HepG2 (cell line): ENCODE measurements around the gene CNOT2. TPM values are rescaled to one million over a fixed set of nuclear protein-coding genes. Genes with fewer than 3 reads are reported as not detected.

ENCODE experiments used
- ATAC-seq: fragments of 200-7000 bp; cut with Tn5 transposase; 3 replicates; pipeline ENCODE4 v1.9.1; 2020; ENCODE audit warnings: mild to moderate bottlenecking, moderate library complexity
- BruUV-seq: library from RNA; stranded (reverse); fragments of 400-500 nt; replicated peaks from 2 replicates; lab custom pipeline; 2021; lab: Mats Ljungman, UMichigan
- CTCF ChIA-PET: fragments of 300-600 bp; formaldehyde crosslinking; extraction: SDS; loops from one replicate; lab custom pipeline; 2021; ENCODE audit warnings: low total read pairs, inconsistent platforms, low intra/inter-chr PET ratio; lab: Yijun Ruan, JAX
- POLR2A ChIA-PET: fragments of 350-600 bp; sonication (Branson Sonifier 250); formaldehyde crosslinking; loops from one replicate; lab custom pipeline; 2020; ENCODE audit warnings: antibody characterized with exemption, inconsistent platforms; lab: Yijun Ruan, JAX
- DNase-seq: peaks from one replicate; pipeline ENCODE4 v3.0.0-alpha.2; 2015; ENCODE audit warnings: low spot score
- FAIRE-seq: peaks from 3 replicates; lab custom pipeline; 2011; peaks lifted over from hg19 to GRCh38; lab: Jason Lieb, UNC
- H2AFZ ChIP-seq: one replicate; pipeline ENCODE4 v1.6.1; 2011; ENCODE audit warnings: low read length, inconsistent platforms
- H3K27ac ChIP-seq: fragments of 300-600 bp; 3 replicates; pipeline ENCODE4 v1.8.0; 2011; ENCODE audit warnings: mixed run types, mild to moderate bottlenecking, mixed read lengths, low read length, inconsistent platforms; ENCODE audit not compliant: insufficient read depth; ENCODE audit errors: extremely low read length
- H3K27me3 ChIP-seq, 2 experiments: fragments of 200-600 bp in 1 of 2; 2 replicates in 1 of 2; 3 replicates in 1 of 2; pipeline versions ENCODE4 v1.6.0 to v1.8.0; 2011; ENCODE audit warnings: low read length in 2 of 2, mild to moderate bottlenecking in 2 of 2, moderate library complexity in 2 of 2, inconsistent platforms in 1 of 2; ENCODE audit not compliant: insufficient read depth in 2 of 2, control insufficient read depth in 1 of 2
- H3K36me3 ChIP-seq, 2 experiments: fragments of 200-600 bp in 1 of 2; replicated peaks in 1 of 2; 2 replicates in 1 of 2; 3 replicates in 1 of 2; pipeline versions ENCODE4 v1.5.1 to v1.8.0; 2011; ENCODE audit warnings: low read length in 2 of 2, inconsistent platforms in 1 of 2; ENCODE audit not compliant: insufficient read depth in 2 of 2, control insufficient read depth in 1 of 2
- H3K4me1 ChIP-seq: 2 replicates; pipeline ENCODE4 v1.5.1; 2012; ENCODE audit warnings: low read length, inconsistent platforms; ENCODE audit not compliant: insufficient read depth
- H3K4me2 ChIP-seq: 2 replicates; pipeline ENCODE4 v1.6.0; 2011; ENCODE audit warnings: low read depth, low read length, inconsistent platforms
- H3K4me3 ChIP-seq, 3 experiments: fragments of 200-600 bp in 1 of 3; sonication (generic), shearing (Covaris generic) in 1 of 3; replicated peaks in 1 of 3; 2 replicates each; pipeline ENCODE4 v1.5.1; 2011 to 2016; ENCODE audit warnings: low read length in 3 of 3, inconsistent platforms in 2 of 3, low read depth in 2 of 3, mild to moderate bottlenecking in 2 of 3, control low read depth in 1 of 3, mixed read lengths in 1 of 3; ENCODE audit not compliant: insufficient read depth in 1 of 3
- H3K79me2 ChIP-seq: one replicate; pipeline ENCODE4 v1.6.1; 2011; ENCODE audit warnings: low read length, inconsistent platforms; ENCODE audit not compliant: insufficient read depth
- H3K9ac ChIP-seq: 2 replicates; pipeline ENCODE4 v1.6.0; 2011; ENCODE audit warnings: mild to moderate bottlenecking, low read depth, low read length, inconsistent platforms; ENCODE audit not compliant: insufficient read depth
- H3K9me3 ChIP-seq: 2 replicates; pipeline ENCODE4 v1.5.1; 2012; ENCODE audit warnings: mild to moderate bottlenecking, low read length
- H4K20me1 ChIP-seq: 2 replicates; pipeline ENCODE4 v1.6.0; 2011; ENCODE audit warnings: inconsistent platforms, mild to moderate bottlenecking, low read length, moderate library complexity; ENCODE audit not compliant: insufficient read depth
- BRCA1 ChIP-seq: sonication (generic); formaldehyde crosslinking; IDR thresholded peaks from 2 replicates; pipeline ENCODE4 v1.4.0; 2020; ENCODE audit warnings: missing genetic modification reagents
- FOSL2 ChIP-seq: sonication (generic); formaldehyde crosslinking; IDR thresholded peaks from 2 replicates; pipeline ENCODE4 v1.4.0; 2020; ENCODE audit warnings: missing genetic modification reagents
- KDM3A ChIP-seq: IDR thresholded peaks from 2 replicates; pipeline ENCODE4 v1.6.1; 2018; ENCODE audit warnings: low read depth, missing compliant biosample characterization
- KMT2A ChIP-seq: sonication (generic); formaldehyde crosslinking; IDR thresholded peaks from 2 replicates; pipeline ENCODE4 v1.4.0; 2020; ENCODE audit warnings: missing genetic modification reagents
- MATR3 ChIP-seq: sonication (generic); formaldehyde crosslinking; IDR thresholded peaks from 2 replicates; pipeline ENCODE4 v1.4.0; 2020; ENCODE audit warnings: missing genetic modification reagents
- RXRB ChIP-seq: IDR thresholded peaks from 2 replicates; pipeline ENCODE4 v1.6.1; 2016; ENCODE audit warnings: borderline replicate concordance, missing genetic modification reagents, missing compliant biosample characterization
- SP1 ChIP-seq, 2 experiments: fragments of 450-650 bp in 1 of 2; sonication (generic) in 1 of 2; formaldehyde crosslinking in 1 of 2; IDR thresholded peaks; 2 replicates each; pipeline versions ENCODE4 v1.4.0 to v1.6.1; 2016 to 2020; ENCODE audit warnings: missing genetic modification reagents in 1 of 2
- ZNF496 ChIP-seq: sonication (generic); formaldehyde crosslinking; IDR thresholded peaks from 2 replicates; pipeline ENCODE4 v1.8.1; 2023; ENCODE audit warnings: mild to moderate bottlenecking, moderate library complexity, missing genetic modification reagents; ENCODE audit not compliant: insufficient replicate concordance
- ZNF543 ChIP-seq: sonication (generic); formaldehyde crosslinking; IDR thresholded peaks from 2 replicates; pipeline ENCODE4 v1.4.0; 2020; ENCODE audit warnings: mild to moderate bottlenecking, missing genetic modification reagents
- ZNF546 ChIP-seq: sonication (generic); formaldehyde crosslinking; conservative IDR thresholded peaks from 2 replicates; pipeline ENCODE4 v1.8.1; 2023; ENCODE audit warnings: mild to moderate bottlenecking, missing genetic modification reagents
- ZNF572 ChIP-seq: sonication (generic); formaldehyde crosslinking; IDR thresholded peaks from 2 replicates; pipeline ENCODE4 v1.5.1; 2020; ENCODE audit warnings: mild to moderate bottlenecking, missing genetic modification reagents
- ZNF678 ChIP-seq: sonication (generic); formaldehyde crosslinking; IDR thresholded peaks from 2 replicates; pipeline ENCODE4 v1.4.0; 2020; ENCODE audit warnings: mild to moderate bottlenecking, missing genetic modification reagents
- ZNF773 ChIP-seq: sonication (generic); formaldehyde crosslinking; IDR thresholded peaks from 2 replicates; pipeline ENCODE4 v1.4.0; 2020; ENCODE audit warnings: missing genetic modification reagents, borderline replicate concordance
- WGBS: methylation state at CpG from one replicate; pipeline ENCODE4 v1.1.6; 2017; ENCODE audit warnings: low lambda C conversion rate; 5-methylcytosine and 5-hydroxymethylcytosine counted together
- in situ Hi-C: cut with HindIII; loops from 2 replicates; pipeline ENCODE4 v1.10.0; 2017; ENCODE audit warnings: low pct_unique_long_range_greater_than_20kb; ENCODE audit not compliant: extremely low pct_ligation_motif_present
- intact Hi-C: fragments of 100-400 bp; cut with micrococcal nuclease; formaldehyde crosslinking; loops from one replicate; pipeline ENCODE4 v1.10.0; 2022; ENCODE audit not compliant: unreplicated experiment
- polyA plus RNA-seq, 8 experiments: library from polyadenylated mRNA; depleted of rRNA in 3 of 8; stranded (reverse) in 7 of 8; unstranded in 1 of 8; fragments of >200 nt; fragmentation: Illumina TruSeq in 4 of 8; extraction: Trizol in 4 of 8; gene quantifications; 2 replicates each; pipeline versions ENCODE4 v1.2.1 to v1.2.3, GENCODE V29; 2011 to 2016; ENCODE audit warnings: low read depth in 4 of 8, missing spikeins in 1 of 8, mixed read lengths in 1 of 8; ENCODE audit not compliant: insufficient read depth in 1 of 8
- total RNA-seq, 5 experiments: library from RNA; depleted of rRNA; stranded (reverse); fragments of >200 nt; fragmentation: Illumina TruSeq; extraction: Trizol; gene quantifications; 2 replicates each; pipeline ENCODE4 v1.2.3, GENCODE V29; 2016; ENCODE audit warnings: low read depth in 1 of 5
- TF ChIP-seq, protein P1 (sequence below): sonication (generic); formaldehyde crosslinking; IDR thresholded peaks from 2 replicates; pipeline ENCODE4 v1.4.0; 2020; ENCODE audit warnings: mild to moderate bottlenecking, missing genetic modification reagents, borderline replicate concordance
- TF ChIP-seq, protein P2 (sequence below): sonication (generic); formaldehyde crosslinking; IDR thresholded peaks from 2 replicates; pipeline ENCODE4 v1.9.0; 2021; ENCODE audit warnings: missing genetic modification reagents, mild to moderate bottlenecking, borderline replicate concordance
- TF ChIP-seq, protein P3 (sequence below): sonication (generic); formaldehyde crosslinking; IDR thresholded peaks from 2 replicates; pipeline ENCODE4 v1.4.0; 2020; ENCODE audit warnings: missing genetic modification reagents
- TF ChIP-seq, protein P4 (sequence below): sonication (generic); formaldehyde crosslinking; IDR thresholded peaks from 2 replicates; pipeline ENCODE4 v1.8.1; 2022; ENCODE audit warnings: low read depth, mild to moderate bottlenecking, missing genetic modification reagents
- TF ChIP-seq, protein P5 (sequence below): sonication (generic); formaldehyde crosslinking; IDR thresholded peaks from 2 replicates; pipeline ENCODE4 v1.5.0; 2020; ENCODE audit warnings: missing genetic modification reagents

Gene CNOT2
- total and polyA plus RNA-seq, 2 of the 13 experiments (the other 11 are each of a cell fraction or from before 2014, with no cell fraction given): 54.5 to 76.6 TPM

DNA sequence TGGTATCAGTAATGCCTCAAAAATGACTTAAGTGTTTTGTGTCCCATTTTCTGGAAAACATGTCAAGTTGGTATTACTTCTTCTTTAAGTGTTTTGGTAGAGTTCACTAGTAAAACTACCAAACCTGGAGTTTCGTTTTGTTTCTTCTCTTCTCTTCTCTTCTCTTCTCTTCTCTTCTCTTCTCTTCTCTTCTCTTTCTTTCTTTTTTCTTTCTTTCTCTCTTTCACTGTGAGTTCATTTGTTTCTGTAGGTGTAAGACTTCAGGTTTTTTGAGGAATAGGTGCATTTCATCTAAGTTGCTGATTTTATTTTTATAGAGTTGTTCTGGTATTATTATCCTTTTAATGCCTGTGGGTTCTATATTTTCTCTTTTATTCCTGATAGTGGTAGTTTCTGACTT is 21.9 kb downstream of the CNOT2 start:
- H3K9me3 ChIP-seq: no peaks in the 10 kb centered on the region
- no peak overlapping the region for H3K4me3 ChIP-seq
- no peak overlapping the region for H3K9ac ChIP-seq
- in situ Hi-C loops (no loop called here), intact Hi-C loops (no loop called here)
- H3K27me3 ChIP-seq: no peaks in the 10 kb centered on the region
- no peak overlapping the region for H3K4me2 ChIP-seq
- no TSS peak for BruUV-seq
- ChIA-PET CTCF (no interaction called here), POLR2A (no interaction called here)
- H3K36me3 ChIP-seq: no peaks in the 10 kb centered on the region
- no peak for DNase-seq
- no peak for FAIRE-seq
- no peak overlapping the region for H3K27ac ChIP-seq
- ATAC-seq: no peak
- H2AFZ ChIP-seq: no peak overlapping the region
- peaks cover 30% of the 10 kb centered on the region for H4K20me1 ChIP-seq
- 97% methylated on average over 1 of the region's 1 CpG for WGBS
- peaks cover 43% of the 10 kb centered on the region for H3K4me1 ChIP-seq
- peaks cover 96% of the 10 kb centered on the region for H3K79me2 ChIP-seq
- TF ChIP-seq SP1 (IDR thresholded peaks at IDR 0.05) (no peak), SP1 (CRISPR knock-in tag; IDR thresholded peaks at IDR 0.05) (no peak), ZNF543 (CRISPR knock-in tag) (no peak), ZNF496 (no peak), KDM3A (CRISPR knock-in tag) (no peak), KMT2A (CRISPR knock-in tag) (no peak), BRCA1 (CRISPR knock-in tag) (no peak), MATR3 (CRISPR knock-in tag) (no peak), ZNF773 (CRISPR knock-in tag) (no peak), ZNF546 (CRISPR knock-in tag) (no peak), FOSL2 (CRISPR knock-in tag) (no peak), ZNF572 (CRISPR knock-in tag) (no peak), ZNF678 (CRISPR knock-in tag) (no peak), RXRB (CRISPR knock-in tag) (no peak)
- TF ChIP-seq, protein P1, sequence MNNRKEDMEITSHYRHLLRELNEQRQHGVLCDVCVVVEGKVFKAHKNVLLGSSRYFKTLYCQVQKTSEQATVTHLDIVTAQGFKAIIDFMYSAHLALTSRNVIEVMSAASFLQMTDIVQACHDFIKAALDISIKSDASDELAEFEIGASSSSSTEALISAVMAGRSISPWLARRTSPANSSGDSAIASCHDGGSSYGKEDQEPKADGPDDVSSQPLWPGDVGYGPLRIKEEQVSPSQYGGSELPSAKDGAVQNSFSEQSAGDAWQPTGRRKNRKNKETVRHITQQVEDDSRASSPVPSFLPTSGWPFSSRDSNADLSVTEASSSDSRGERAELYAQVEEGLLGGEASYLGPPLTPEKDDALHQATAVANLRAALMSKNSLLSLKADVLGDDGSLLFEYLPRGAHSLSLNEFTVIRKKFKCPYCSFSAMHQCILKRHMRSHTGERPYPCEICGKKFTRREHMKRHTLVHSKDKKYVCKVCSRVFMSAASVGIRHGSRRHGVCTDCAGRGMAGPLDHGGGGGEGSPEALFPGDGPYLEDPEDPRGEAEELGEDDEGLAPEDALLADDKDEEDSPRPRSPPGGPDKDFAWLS (CRISPR knock-in tag): no peak
- TF ChIP-seq, protein P2, sequence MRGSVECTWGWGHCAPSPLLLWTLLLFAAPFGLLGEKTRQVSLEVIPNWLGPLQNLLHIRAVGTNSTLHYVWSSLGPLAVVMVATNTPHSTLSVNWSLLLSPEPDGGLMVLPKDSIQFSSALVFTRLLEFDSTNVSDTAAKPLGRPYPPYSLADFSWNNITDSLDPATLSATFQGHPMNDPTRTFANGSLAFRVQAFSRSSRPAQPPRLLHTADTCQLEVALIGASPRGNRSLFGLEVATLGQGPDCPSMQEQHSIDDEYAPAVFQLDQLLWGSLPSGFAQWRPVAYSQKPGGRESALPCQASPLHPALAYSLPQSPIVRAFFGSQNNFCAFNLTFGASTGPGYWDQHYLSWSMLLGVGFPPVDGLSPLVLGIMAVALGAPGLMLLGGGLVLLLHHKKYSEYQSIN (CRISPR knock-in tag): no peak
- TF ChIP-seq, protein P3, sequence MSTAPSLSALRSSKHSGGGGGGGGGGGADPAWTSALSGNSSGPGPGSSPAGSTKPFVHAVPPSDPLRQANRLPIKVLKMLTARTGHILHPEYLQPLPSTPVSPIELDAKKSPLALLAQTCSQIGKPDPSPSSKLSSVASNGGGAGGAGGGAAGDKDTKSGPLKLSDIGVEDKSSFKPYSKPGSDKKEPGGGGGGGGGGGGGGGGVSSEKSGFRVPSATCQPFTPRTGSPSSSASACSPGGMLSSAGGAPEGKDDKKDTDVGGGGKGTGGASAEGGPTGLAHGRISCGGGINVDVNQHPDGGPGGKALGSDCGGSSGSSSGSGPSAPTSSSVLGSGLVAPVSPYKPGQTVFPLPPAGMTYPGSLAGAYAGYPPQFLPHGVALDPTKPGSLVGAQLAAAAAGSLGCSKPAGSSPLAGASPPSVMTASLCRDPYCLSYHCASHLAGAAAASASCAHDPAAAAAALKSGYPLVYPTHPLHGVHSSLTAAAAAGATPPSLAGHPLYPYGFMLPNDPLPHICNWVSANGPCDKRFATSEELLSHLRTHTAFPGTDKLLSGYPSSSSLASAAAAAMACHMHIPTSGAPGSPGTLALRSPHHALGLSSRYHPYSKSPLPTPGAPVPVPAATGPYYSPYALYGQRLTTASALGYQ (CRISPR knock-in tag): no peak
- TF ChIP-seq, protein P4, sequence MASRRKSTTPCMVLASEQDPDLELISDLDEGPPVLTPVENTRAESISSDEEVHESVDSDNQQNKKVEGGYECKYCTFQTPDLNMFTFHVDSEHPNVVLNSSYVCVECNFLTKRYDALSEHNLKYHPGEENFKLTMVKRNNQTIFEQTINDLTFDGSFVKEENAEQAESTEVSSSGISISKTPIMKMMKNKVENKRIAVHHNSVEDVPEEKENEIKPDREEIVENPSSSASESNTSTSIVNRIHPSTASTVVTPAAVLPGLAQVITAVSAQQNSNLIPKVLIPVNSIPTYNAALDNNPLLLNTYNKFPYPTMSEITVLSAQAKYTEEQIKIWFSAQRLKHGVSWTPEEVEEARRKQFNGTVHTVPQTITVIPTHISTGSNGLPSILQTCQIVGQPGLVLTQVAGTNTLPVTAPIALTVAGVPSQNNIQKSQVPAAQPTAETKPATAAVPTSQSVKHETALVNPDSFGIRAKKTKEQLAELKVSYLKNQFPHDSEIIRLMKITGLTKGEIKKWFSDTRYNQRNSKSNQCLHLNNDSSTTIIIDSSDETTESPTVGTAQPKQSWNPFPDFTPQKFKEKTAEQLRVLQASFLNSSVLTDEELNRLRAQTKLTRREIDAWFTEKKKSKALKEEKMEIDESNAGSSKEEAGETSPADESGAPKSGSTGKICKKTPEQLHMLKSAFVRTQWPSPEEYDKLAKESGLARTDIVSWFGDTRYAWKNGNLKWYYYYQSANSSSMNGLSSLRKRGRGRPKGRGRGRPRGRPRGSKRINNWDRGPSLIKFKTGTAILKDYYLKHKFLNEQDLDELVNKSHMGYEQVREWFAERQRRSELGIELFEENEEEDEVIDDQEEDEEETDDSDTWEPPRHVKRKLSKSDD (CRISPR knock-in tag): no peak
- TF ChIP-seq, protein P5, sequence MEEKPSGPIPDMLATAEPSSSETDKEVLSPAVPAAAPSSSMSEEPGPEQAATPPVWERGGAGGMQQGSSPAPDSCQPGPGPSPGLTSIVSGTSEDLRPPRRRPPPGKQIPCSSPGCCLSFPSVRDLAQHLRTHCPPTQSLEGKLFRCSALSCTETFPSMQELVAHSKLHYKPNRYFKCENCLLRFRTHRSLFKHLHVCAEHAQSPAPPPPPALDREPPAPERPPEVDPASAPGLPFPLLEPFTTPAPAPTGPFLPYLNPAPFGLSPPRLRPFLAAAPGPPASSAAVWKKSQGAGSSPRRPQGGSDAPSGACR (CRISPR knock-in tag): no peak
